HFF-Myc (cell line): ENCODE results near the gene CAPZB.

Source experiments
- DNase-seq: peaks from one replicate; pipeline ENCODE4 v3.0.0-alpha.2; 2011; ENCODE audit warnings: low read depth; ENCODE audit errors: extremely low read depth
- H3K4me3 ChIP-seq: replicated peaks from 2 replicates; pipeline ENCODE4 v1.5.1; 2011; ENCODE audit warnings: low read depth, mild to moderate bottlenecking, control low read depth, low read length
- CTCF ChIP-seq: IDR thresholded peaks from 2 replicates; pipeline ENCODE4 v1.5.1; 2012; ENCODE audit warnings: mild to moderate bottlenecking, low read depth, low read length, control low read depth; ENCODE audit errors: missing control alignments

CAPZB gene

GRCh38 chr1:19407494-19408096 is 77.7 kb downstream of the CAPZB start:
- no peak for DNase-seq
- TF ChIP-seq CTCF: no peak
- H3K4me3 ChIP-seq: no peak overlapping the region

- no peak for DNase-seq
- TF ChIP-seq CTCF: no peak
- no peak overlapping the region for H3K4me3 ChIP-seq
These were observed 78.7 kb downstream of the CAPZB start for GRCh38 chr1:19406680-19407079.

- no peak for TF ChIP-seq CTCF
- no peak overlapping the region for H3K4me3 ChIP-seq
- DNase-seq: peak; percentile 55
These were observed 79.4 kb downstream of the CAPZB start for GRCh38 chr1:19405761-19406487.

- no peak for DNase-seq
- no peak overlapping the region for H3K4me3 ChIP-seq
- TF ChIP-seq CTCF: peak; percentile 30
These were observed 80.1 kb downstream of the CAPZB start for GRCh38 chr1:19405195-19405760.

- DNase-seq: no peak
- no peak for TF ChIP-seq CTCF
- no peak overlapping the region for H3K4me3 ChIP-seq
These were observed 80.6 kb downstream of the CAPZB start for GRCh38 chr1:19404748-19405147.

GRCh38 chr1:19403256-19403655 is 82.1 kb downstream of the CAPZB start:
- no peak overlapping the region for H3K4me3 ChIP-seq
- no peak for DNase-seq
- no peak for TF ChIP-seq CTCF
